ES-I3 (cell line): Measurements from ENCODE around the gene TAB2.
"Not testable (repeated sequence)": the region's sequence is repeated elsewhere in the genome, so short reads cannot be mapped to it uniquely, and the experiment has no call there.

Experiments used
- H3K36me3 ChIP-seq: 2 replicates; pipeline ENCODE4 v1.6.1; 2013; ENCODE audit warnings: mild to moderate bottlenecking, low read length, control low read depth, moderate library complexity; ENCODE audit not compliant: insufficient read depth
- H3K4me1 ChIP-seq: 2 replicates; pipeline ENCODE4 v1.6.1; 2013; ENCODE audit warnings: mild to moderate bottlenecking, control low read depth, low read length; ENCODE audit not compliant: insufficient read depth
- H3K9ac ChIP-seq: 2 replicates; pipeline ENCODE4 v1.6.1; 2013; ENCODE audit warnings: low read depth, mild to moderate bottlenecking, low read length, moderate library complexity
- H3K9me3 ChIP-seq: 2 replicates; pipeline ENCODE4 v1.6.1; 2013; ENCODE audit warnings: mild to moderate bottlenecking, low read length, moderate library complexity; ENCODE audit not compliant: control insufficient read depth, insufficient read depth

TAB2 gene

GRCh38 chr6:149319422-149319821, 1.9 kb downstream of the TAB2 start:
- Histone ChIP-seq H3K9ac (peak overlapping the region; percentile 55; the same call in 1 of the 2 replicates), H3K4me1 (peaks cover 14% of the 10 kb centered on the region; the same call in 1 of the 2 replicates), H3K36me3 (no peaks in the 10 kb centered on the region), H3K9me3 (no peaks in the 10 kb centered on the region)

- H3K36me3 ChIP-seq, H3K9ac ChIP-seq, H3K9me3 ChIP-seq: not testable (repeated sequence)
- peaks cover 14% of the 10 kb centered on the region; the same call in 1 of the 2 replicates for H3K4me1 ChIP-seq
Measured at GRCh38 chr6:149320016-149320415, 2.5 kb downstream of the TAB2 start.

GRCh38 chr6:149320796-149321195, 3.3 kb downstream of the TAB2 start:
- Histone ChIP-seq H3K9me3 (no peaks in the 10 kb centered on the region), H3K4me1 (peaks cover 14% of the 10 kb centered on the region; the same call in 1 of the 2 replicates), H3K9ac (no peak overlapping the region), H3K36me3 (no peaks in the 10 kb centered on the region)

GRCh38 chr6:149323353-149323752, 5.8 kb downstream of the TAB2 start:
- no peaks in the 10 kb centered on the region for H3K9me3 ChIP-seq
- H3K36me3 ChIP-seq = no peaks in the 10 kb centered on the region
- H3K4me1 ChIP-seq = peaks cover 19% of the 10 kb centered on the region
- H3K9ac ChIP-seq = no peak overlapping the region

- Histone ChIP-seq H3K9me3 (no peaks in the 10 kb centered on the region), H3K9ac (no peak overlapping the region), H3K4me1 (peaks cover 25% of the 10 kb centered on the region), H3K36me3 (no peaks in the 10 kb centered on the region)
Measured at GRCh38 chr6:149323925-149324324, 6.4 kb downstream of the TAB2 start.

- no peak overlapping the region for H3K9ac ChIP-seq
- H3K4me1 ChIP-seq = peaks cover 27% of the 10 kb centered on the region
- H3K9me3 ChIP-seq = no peaks in the 10 kb centered on the region
- H3K36me3 ChIP-seq = no peaks in the 10 kb centered on the region
Measured at GRCh38 chr6:149324428-149324827, 6.9 kb downstream of the TAB2 start.

- no peaks in the 10 kb centered on the region for H3K36me3 ChIP-seq
- peaks cover 34% of the 10 kb centered on the region for H3K4me1 ChIP-seq
- no peaks in the 10 kb centered on the region for H3K9me3 ChIP-seq
- no peak overlapping the region for H3K9ac ChIP-seq
Measured at GRCh38 chr6:149325648-149326236, 8.2 kb downstream of the TAB2 start.

- Histone ChIP-seq H3K36me3 (no peaks in the 10 kb centered on the region), H3K4me1 (peaks cover 42% of the 10 kb centered on the region), H3K9me3 (no peaks in the 10 kb centered on the region), H3K9ac (no peak overlapping the region)
Measured at GRCh38 chr6:149327638-149328037, 10.1 kb downstream of the TAB2 start.

- H3K4me1 ChIP-seq = peaks cover 46% of the 10 kb centered on the region
Measured at GRCh38 chr6:149328083-149328482, 10.6 kb downstream of the TAB2 start.

GRCh38 chr6:149329529-149329928, 12.0 kb downstream of the TAB2 start:
- Histone ChIP-seq H3K36me3 (no peaks in the 10 kb centered on the region), H3K9me3 (no peaks in the 10 kb centered on the region), H3K4me1 (peaks cover 47% of the 10 kb centered on the region), H3K9ac (no peak overlapping the region)

More at GRCh38 chr6:149328083-149328482, 10.6 kb downstream of the TAB2 start:
- no peaks in the 10 kb centered on the region for H3K9me3 ChIP-seq
- H3K9ac ChIP-seq = no peak overlapping the region
- no peaks in the 10 kb centered on the region for H3K36me3 ChIP-seq

GRCh38 chr6:149330133-149330532, 12.6 kb downstream of the TAB2 start:
- H3K9me3 ChIP-seq = no peaks in the 10 kb centered on the region
- H3K9ac ChIP-seq = no peak overlapping the region
- H3K4me1 ChIP-seq = peaks cover 52% of the 10 kb centered on the region

GRCh38 chr6:149331043-149331807, 13.7 kb downstream of the TAB2 start:
- Histone ChIP-seq H3K9me3 (no peaks in the 10 kb centered on the region), H3K36me3 (no peaks in the 10 kb centered on the region), H3K4me1 (peaks cover 63% of the 10 kb centered on the region), H3K9ac (no peak overlapping the region)

More at GRCh38 chr6:149330133-149330532, 12.6 kb downstream of the TAB2 start:
- H3K36me3 ChIP-seq = no peaks in the 10 kb centered on the region

- Histone ChIP-seq H3K9me3 (no peaks in the 10 kb centered on the region), H3K9ac (no peak overlapping the region), H3K36me3 (no peaks in the 10 kb centered on the region), H3K4me1 (peaks cover 66% of the 10 kb centered on the region)
Measured at GRCh38 chr6:149331871-149332270, 14.4 kb downstream of the TAB2 start.

- no peak overlapping the region for H3K9ac ChIP-seq
- H3K9me3 ChIP-seq = no peaks in the 10 kb centered on the region
- no peaks in the 10 kb centered on the region for H3K36me3 ChIP-seq
- H3K4me1 ChIP-seq = peaks cover 67% of the 10 kb centered on the region
Measured at GRCh38 chr6:149332602-149333265, 15.2 kb downstream of the TAB2 start.

- Histone ChIP-seq H3K9ac (no peak overlapping the region), H3K9me3 (no peaks in the 10 kb centered on the region), H3K4me1 (peaks cover 70% of the 10 kb centered on the region), H3K36me3 (no peaks in the 10 kb centered on the region)
Measured at GRCh38 chr6:149333266-149333620, 15.7 kb downstream of the TAB2 start.
